ENCODE results near the gene WNT7B.

WNT7B gene

DNA sequence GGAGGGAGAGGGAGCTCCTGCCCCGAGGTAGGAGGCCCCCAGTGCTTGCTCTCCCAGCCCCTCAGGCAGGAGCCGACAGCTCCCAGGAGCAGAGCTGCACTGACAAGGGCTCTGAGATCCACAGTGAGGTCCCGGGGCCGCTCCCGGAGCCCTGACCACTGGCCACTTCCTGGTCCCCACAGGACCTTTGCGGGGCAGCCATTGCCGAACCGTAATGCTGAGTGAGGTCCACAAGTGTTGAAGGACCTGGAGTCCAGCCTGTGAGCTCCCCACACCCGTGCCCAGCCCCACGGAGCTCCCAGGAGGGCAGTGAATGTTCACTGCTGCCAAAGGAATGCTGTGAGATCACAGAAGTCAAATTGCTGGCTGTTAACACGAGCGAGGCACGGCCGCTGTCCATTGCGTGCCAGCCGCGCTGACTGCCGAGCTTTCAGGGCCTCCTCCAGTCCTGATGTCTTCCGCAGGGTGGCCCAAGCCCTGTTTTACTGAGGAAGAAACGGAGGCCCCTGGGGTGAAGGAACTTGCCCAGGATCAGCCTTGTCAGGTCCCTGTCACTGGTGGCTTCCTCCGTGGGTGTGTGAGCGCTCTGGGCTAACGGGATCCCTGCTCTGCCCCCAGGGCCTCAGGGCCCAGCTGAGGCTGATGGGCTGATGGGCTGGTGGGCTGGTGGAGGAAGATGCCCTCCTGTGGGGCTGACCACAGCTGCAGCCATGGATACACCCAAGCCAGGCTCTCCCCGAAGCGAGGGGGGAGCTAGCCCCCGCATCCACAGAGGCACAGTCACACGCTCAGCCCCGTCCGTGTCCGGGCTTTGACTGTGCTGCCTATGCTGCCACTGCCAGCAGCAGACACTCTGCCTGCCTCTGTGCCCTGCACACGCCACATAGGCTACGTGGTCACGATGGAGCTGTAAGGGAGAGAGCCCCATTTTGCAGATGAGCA, 70.8 kb downstream of the WNT7B start:
- no peak overlapping the region for H3K4me3 ChIP-seq
- H3K9me3 ChIP-seq (ENCODE audit: low read depth, low read length) = no peaks in the 10 kb centered on the region
- no peak overlapping the region for H3K27ac ChIP-seq
- no peaks in the 10 kb centered on the region for H3K36me3 ChIP-seq (ENCODE audit: insufficient read depth, low read length)
- DNase-seq (ENCODE audit: low read depth, low spot score) = no peak
- no peak overlapping the region for H3K9ac ChIP-seq (ENCODE audit: insufficient read length)
- no peak for TF ChIP-seq POLR2AphosphoS5 (IDR thresholded peaks at IDR 0.05; ENCODE audit: borderline replicate concordance, low read depth, low read length)
- TF ChIP-seq EZH2 (IDR thresholded peaks at IDR 0.05) = no peak
- no peak for TF ChIP-seq FOXP2 (optimal IDR thresholded peaks at IDR 0.05; ENCODE audit: control extremely low read depth, extremely low read length, insufficient read depth)

DNA sequence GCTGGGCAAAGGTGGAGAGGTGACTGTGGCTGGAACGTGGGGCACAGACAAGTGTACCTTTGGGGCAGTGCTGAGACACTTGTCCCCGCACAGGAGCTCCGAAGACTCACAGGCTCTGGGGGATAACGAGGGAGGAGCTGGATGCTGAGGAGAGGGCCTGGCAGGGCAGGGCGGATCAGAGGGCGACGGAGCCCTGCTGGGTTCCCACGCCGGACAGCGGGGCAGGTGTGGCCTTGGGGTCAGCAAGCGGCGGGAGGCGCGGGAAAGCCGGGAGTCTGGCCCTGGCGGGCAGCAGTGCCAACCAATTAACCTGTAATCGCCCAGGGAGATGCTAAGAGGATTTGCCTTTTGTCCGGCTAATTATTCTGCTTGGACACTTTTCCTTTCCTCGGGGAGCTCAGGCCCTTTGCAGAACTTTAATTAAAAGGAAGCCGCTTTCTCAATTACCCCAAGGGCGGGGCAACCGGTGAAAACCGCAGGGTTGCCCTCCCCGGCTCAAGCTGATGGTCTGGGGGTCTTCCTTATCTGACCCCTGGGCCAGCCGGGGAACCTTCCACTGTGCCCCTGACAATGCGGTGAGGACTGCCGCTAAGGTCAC, 71.5 kb downstream of the WNT7B start:
- no peak for DNase-seq (ENCODE audit: low read depth, low spot score)
- H3K9me3 ChIP-seq (ENCODE audit: low read depth, low read length) = no peaks in the 10 kb centered on the region
- TF ChIP-seq POLR2AphosphoS5 (IDR thresholded peaks at IDR 0.05; ENCODE audit: borderline replicate concordance, low read depth, low read length) = no peak
- no peak for TF ChIP-seq FOXP2 (optimal IDR thresholded peaks at IDR 0.05; ENCODE audit: control extremely low read depth, extremely low read length, insufficient read depth)
- no peak for TF ChIP-seq EZH2 (IDR thresholded peaks at IDR 0.05)

DNA sequence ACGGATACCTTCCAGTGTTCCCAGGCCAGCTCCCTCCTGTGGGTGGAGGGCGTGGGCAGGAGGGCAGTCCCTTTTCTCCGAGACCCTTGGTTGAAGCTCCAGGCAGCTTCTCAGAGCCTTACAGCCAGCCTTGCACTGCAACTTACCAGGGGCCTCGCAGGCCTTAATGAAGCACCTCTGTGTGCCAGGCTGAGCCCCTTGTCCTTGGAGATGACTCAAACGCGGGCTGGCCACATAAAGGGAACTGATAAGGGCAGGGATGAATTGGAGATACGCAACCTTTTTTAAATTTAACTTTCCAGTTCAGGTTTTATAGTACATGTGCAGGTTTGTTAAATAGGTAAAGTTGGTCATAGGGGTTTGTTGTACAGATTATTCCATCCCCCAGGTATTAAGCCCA, 72.7 kb downstream of the WNT7B start:
- TF ChIP-seq EZH2 (IDR thresholded peaks at IDR 0.05) (no peak), POLR2AphosphoS5 (IDR thresholded peaks at IDR 0.05; ENCODE audit: borderline replicate concordance, low read depth, low read length) (no peak), FOXP2 (optimal IDR thresholded peaks at IDR 0.05; ENCODE audit: control extremely low read depth, extremely low read length, insufficient read depth) (no peak)
- Histone ChIP-seq H3K9ac (ENCODE audit: insufficient read length) (no peak overlapping the region), H3K9me3 (ENCODE audit: low read depth, low read length) (no peaks in the 10 kb centered on the region), H3K4me3 (no peak overlapping the region), H3K36me3 (ENCODE audit: insufficient read depth, low read length) (no peaks in the 10 kb centered on the region), H3K27ac (no peak overlapping the region)
- no peak for DNase-seq (ENCODE audit: low read depth, low spot score)

More for the DNA sequence above, 71.5 kb downstream of the WNT7B start:
- Histone ChIP-seq H3K9ac (ENCODE audit: insufficient read length) (no peak overlapping the region), H3K4me3 (no peak overlapping the region), H3K36me3 (ENCODE audit: insufficient read depth, low read length) (no peaks in the 10 kb centered on the region), H3K27ac (no peak overlapping the region)

DNA sequence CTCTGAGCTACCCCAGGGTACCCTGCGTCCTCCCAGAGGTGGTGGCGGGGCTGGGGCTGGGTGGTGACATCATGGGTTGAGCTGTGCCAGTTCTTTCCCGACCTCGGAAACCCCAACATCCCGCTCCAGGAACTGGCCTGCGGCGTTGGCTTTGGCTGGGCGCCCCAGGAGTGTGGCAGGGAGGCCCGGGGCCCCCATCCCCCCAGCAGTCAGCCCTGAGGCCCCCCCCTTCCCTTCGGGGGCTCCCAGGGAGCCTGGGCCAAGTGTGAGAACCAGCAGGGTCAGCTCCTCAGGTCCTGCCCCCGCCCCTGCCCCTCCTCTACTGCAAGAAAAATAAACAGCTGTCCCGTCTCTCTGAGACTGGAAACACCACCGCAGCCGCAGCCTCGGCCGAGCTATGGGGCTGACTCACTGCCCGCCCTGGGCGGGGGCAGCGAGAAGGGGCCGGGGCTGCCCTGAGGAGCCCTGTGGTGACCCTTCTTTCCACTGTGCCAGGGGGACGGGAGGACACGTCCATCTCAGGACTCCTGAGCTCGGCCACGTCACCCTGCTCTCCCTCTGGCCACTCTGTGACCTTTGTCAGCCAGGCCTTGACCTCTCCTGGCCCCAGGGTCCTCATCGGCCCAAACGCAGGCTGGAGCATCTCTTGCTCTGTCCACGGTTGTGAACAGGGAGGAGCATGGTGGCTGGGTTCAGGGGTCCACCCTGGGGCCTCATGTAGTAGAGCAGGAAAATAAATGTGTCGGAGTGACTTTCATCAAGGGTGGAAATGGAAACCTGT, 73.4 kb downstream of the WNT7B start:
- Histone ChIP-seq H3K36me3 (ENCODE audit: insufficient read depth, low read length) (no peaks in the 10 kb centered on the region), H3K9ac (ENCODE audit: insufficient read length) (no peak overlapping the region), H3K9me3 (ENCODE audit: low read depth, low read length) (no peaks in the 10 kb centered on the region), H3K4me3 (no peak overlapping the region), H3K27ac (no peak overlapping the region)
- TF ChIP-seq FOXP2 (optimal IDR thresholded peaks at IDR 0.05; ENCODE audit: control extremely low read depth, extremely low read length, insufficient read depth) (no peak), POLR2AphosphoS5 (IDR thresholded peaks at IDR 0.05; ENCODE audit: borderline replicate concordance, low read depth, low read length) (no peak), EZH2 (IDR thresholded peaks at IDR 0.05) (no peak)
- no peak for DNase-seq (ENCODE audit: low read depth, low spot score)

DNA sequence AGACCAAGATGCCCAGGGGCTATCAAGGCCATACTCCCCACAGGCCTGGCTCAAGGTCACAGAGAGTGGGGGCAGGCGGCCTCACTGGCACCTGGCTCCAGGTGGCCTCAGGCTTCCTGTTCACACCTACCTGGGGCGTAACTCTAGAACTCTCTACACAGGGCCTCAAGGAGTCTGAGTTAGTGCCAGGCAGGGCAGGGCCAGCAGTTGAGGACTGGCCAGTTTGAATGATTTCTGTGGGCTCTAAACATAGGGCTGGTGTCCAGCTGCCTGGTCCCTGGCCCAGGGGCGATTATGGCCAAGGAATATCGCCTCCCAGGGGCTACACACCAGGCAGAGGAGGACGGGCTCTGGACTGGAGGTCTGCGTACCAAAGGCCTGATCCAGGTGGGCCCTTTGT, 79.2 kb downstream of the WNT7B start:
- no peak overlapping the region for H3K27ac ChIP-seq
- H3K9ac ChIP-seq (ENCODE audit: insufficient read length) = no peak overlapping the region
- no peaks in the 10 kb centered on the region for H3K36me3 ChIP-seq (ENCODE audit: insufficient read depth, low read length)
- TF ChIP-seq POLR2AphosphoS5 (IDR thresholded peaks at IDR 0.05; ENCODE audit: borderline replicate concordance, low read depth, low read length) (no peak), FOXP2 (optimal IDR thresholded peaks at IDR 0.05; ENCODE audit: control extremely low read depth, extremely low read length, insufficient read depth) (no peak), EZH2 (IDR thresholded peaks at IDR 0.05) (no peak)
- no peaks in the 10 kb centered on the region for H3K9me3 ChIP-seq (ENCODE audit: low read depth, low read length)
- no peak overlapping the region for H3K4me3 ChIP-seq
- no peak for DNase-seq (ENCODE audit: low read depth, low spot score)

DNA sequence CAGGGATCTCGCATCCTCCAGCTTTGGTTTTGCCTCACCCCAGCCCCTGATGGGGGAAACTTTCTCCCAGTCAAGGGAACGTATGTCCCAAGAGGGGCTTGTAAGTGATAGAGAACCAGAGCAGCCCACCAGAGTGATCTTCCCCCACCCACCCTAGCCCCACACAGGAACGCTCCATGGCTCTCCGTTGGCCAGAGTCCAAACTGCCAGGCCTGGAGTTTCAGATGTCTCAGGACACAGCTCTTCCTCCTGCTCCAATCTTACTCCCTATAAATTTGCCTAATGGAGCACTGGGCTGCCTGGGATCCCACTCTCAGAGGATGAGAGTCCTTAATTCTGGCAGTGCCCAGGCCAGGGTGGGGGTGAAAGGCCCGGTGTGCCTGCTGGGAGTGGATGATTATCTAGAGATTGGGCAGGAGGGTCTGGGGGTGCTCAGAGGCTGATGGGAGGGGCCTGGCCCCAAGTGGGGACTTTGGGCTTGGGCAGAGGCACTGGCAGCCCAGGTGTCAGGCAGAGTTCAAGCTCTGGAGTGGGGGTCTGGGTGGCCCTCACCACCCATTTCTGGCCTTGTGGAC, 79.9 kb downstream of the WNT7B start:
- no peak overlapping the region for H3K9ac ChIP-seq (ENCODE audit: insufficient read length)
- H3K36me3 ChIP-seq (ENCODE audit: insufficient read depth, low read length) = no peaks in the 10 kb centered on the region
- no peak for DNase-seq (ENCODE audit: low read depth, low spot score)
- TF ChIP-seq POLR2AphosphoS5 (IDR thresholded peaks at IDR 0.05; ENCODE audit: borderline replicate concordance, low read depth, low read length) (no peak), EZH2 (IDR thresholded peaks at IDR 0.05) (no peak), FOXP2 (optimal IDR thresholded peaks at IDR 0.05; ENCODE audit: control extremely low read depth, extremely low read length, insufficient read depth) (no peak)
- no peaks in the 10 kb centered on the region for H3K9me3 ChIP-seq (ENCODE audit: low read depth, low read length)
- no peak overlapping the region for H3K27ac ChIP-seq
- H3K4me3 ChIP-seq = no peak overlapping the region

DNA sequence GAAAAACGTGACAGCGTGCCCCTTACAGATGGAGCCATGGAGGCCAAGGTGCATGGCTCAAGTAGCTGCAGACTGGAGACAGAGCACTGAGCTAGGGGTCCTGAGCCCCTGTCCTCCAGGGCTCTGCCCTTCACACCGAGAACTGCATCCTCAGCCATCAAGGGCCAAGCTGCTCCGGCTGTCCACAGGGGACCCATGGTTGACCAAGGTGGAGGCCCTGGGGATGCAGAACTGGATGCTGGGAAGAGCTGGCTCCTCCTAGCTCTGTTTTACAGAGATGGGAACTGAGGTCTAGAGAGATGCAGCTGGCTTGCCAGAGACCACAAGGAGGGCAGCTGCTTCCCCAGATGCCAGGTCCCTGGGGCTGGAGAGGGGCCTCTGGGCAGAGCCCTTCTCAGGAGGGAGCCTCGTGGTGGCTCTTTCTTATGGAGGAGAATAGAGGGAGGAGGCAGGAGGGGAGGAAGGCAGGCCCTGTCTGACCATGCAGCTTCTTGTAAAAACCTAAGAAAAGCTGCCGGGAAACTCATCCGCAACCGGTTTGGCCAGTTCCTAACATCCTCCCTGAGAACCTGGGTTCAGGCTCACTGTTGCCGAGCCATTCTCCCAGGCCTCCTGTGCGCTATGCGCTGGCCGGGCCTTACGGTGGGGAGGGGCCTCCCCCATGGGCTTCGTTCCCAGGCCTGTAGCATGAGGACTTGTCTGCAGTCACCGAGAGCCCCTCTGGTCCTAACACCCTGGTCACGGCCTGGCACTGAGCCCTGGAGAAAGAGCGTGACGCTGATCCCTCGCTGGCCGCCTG, 80.6 kb downstream of the WNT7B start:
- TF ChIP-seq POLR2AphosphoS5 (IDR thresholded peaks at IDR 0.05; ENCODE audit: borderline replicate concordance, low read depth, low read length) = no peak
- no peak for TF ChIP-seq FOXP2 (optimal IDR thresholded peaks at IDR 0.05; ENCODE audit: control extremely low read depth, extremely low read length, insufficient read depth)
- no peak for TF ChIP-seq EZH2 (IDR thresholded peaks at IDR 0.05)
- H3K27ac ChIP-seq = no peak overlapping the region
- no peaks in the 10 kb centered on the region for H3K9me3 ChIP-seq (ENCODE audit: low read depth, low read length)
- no peak overlapping the region for H3K9ac ChIP-seq (ENCODE audit: insufficient read length)
- no peaks in the 10 kb centered on the region for H3K36me3 ChIP-seq (ENCODE audit: insufficient read depth, low read length)
- H3K4me3 ChIP-seq = no peak overlapping the region
- no peak for DNase-seq (ENCODE audit: low read depth, low spot score)
